ENCODE results near the gene GUCY2D.

- TF ChIP-seq CTCF (IDR thresholded peaks at IDR 0.05; ENCODE audit: low read depth, low read length) (no peak), EZH2phosphoT487 (IDR thresholded peaks at IDR 0.05; ENCODE audit: low read depth) (no peak)
Observed at GRCh38 chr17:8062435-8062806, 60.0 kb downstream of the GUCY2D start.
